ENCODE measurements around the gene BBOX1. TPM values are rescaled to one million over a fixed set of nuclear protein-coding genes. Genes with fewer than 3 reads are reported as not detected.
"Not testable (repeated sequence)": the region's sequence is repeated elsewhere in the genome, so short reads cannot be mapped to it uniquely, and the experiment has no call there.

The BBOX1 gene
- not detected for total RNA-seq
- polyA plus RNA-seq = not detected

GRCh38 chr11:27040302-27041115 lies at the start of gene BBOX1:
TSS of gene BBOX1 (plus strand) at chr11:27040815. CDS start at chr11:27055431, 14,616 bp downstream.
- Histone ChIP-seq H3K4me3 (ENCODE audit: low read depth, low read length) (no peak within 1 kb of the TSS), H3K4me1 (ENCODE audit: control insufficient read depth, insufficient read depth, low read length, poor library complexity, severe bottlenecking) (no peaks in the 10 kb centered on the region), H3K9me3 (ENCODE audit: control insufficient read depth in 2 of 2, low read length in 2 of 2) (no peaks in the 10 kb centered on the region), H3K27ac (ENCODE audit: insufficient read depth, low read length, poor library complexity, severe bottlenecking) (no peak within 1 kb of the TSS), H3K36me3 (ENCODE audit: control insufficient read depth, insufficient read depth, low read length) (no peaks in the 10 kb centered on the region), H3K27me3 (ENCODE audit: control insufficient read depth, insufficient read depth, low read length) (no peaks in the 10 kb centered on the region)
- ATAC-seq (ENCODE audit: low read depth in 2 of 2) = no peak
- Mint-ChIP-seq H3K4me3 (no peak within 1 kb of the TSS), H3K4me1 (peaks cover 0 to 8% (median 0%) of the 10 kb centered on the region in 4 donors), H3K27ac (no peak within 1 kb of the TSS), H3K27me3 (no peaks in the 10 kb centered on the region), H3K9me3 (peaks cover 5 to 33% (median 8%) of the 10 kb centered on the region in 7 donors), H3K36me3 (no peaks in the 10 kb centered on the region)
- no peak for DNase-seq

- ATAC-seq (ENCODE audit: low read depth in 2 of 2) = no peak
- no peak overlapping the region for H3K27ac Mint-ChIP-seq
- H3K9me3 ChIP-seq (ENCODE audit: control insufficient read depth in 2 of 2, low read length in 2 of 2) = no peaks in the 10 kb centered on the region
- H3K27ac ChIP-seq (ENCODE audit: insufficient read depth, low read length, poor library complexity, severe bottlenecking) = no peak overlapping the region
- H3K27me3 Mint-ChIP-seq = peaks cover 4% of the 10 kb centered on the region
- H3K4me3 ChIP-seq (ENCODE audit: low read depth, low read length) = no peak overlapping the region
- H3K4me3 Mint-ChIP-seq = no peak overlapping the region
- no peaks in the 10 kb centered on the region for H3K36me3 Mint-ChIP-seq
- H3K9me3 Mint-ChIP-seq = peaks cover 0 to 5% (median 0%) of the 10 kb centered on the region in 7 donors
- H3K36me3 ChIP-seq (ENCODE audit: control insufficient read depth, insufficient read depth, low read length) = no peaks in the 10 kb centered on the region
- DNase-seq = no peak
- no peaks in the 10 kb centered on the region for H3K27me3 ChIP-seq (ENCODE audit: control insufficient read depth, insufficient read depth, low read length)
- no peaks in the 10 kb centered on the region for H3K4me1 ChIP-seq (ENCODE audit: control insufficient read depth, insufficient read depth, low read length, poor library complexity, severe bottlenecking)
- no peaks in the 10 kb centered on the region for H3K4me1 Mint-ChIP-seq
These were observed 48.5 kb upstream of the BBOX1 start for GRCh38 chr11:26992031-26992541.

GRCh38 chr11:26993965-26994457 lies 46.6 kb upstream of the BBOX1 start, which contains the start of gene FIBIN:
TSS of gene FIBIN (plus strand) at chr11:26994112. CDS start at chr11:26994527, 415 bp downstream.
- no peaks in the 10 kb centered on the region for H3K4me1 Mint-ChIP-seq
- Histone ChIP-seq H3K9me3 (ENCODE audit: control insufficient read depth in 2 of 2, low read length in 2 of 2) (no peaks in the 10 kb centered on the region), H3K4me1 (ENCODE audit: control insufficient read depth, insufficient read depth, low read length, poor library complexity, severe bottlenecking) (no peaks in the 10 kb centered on the region), H3K27ac (ENCODE audit: insufficient read depth, low read length, poor library complexity, severe bottlenecking) (no peak within 1 kb of the TSS), H3K4me3 (ENCODE audit: low read depth, low read length) (no peak within 1 kb of the TSS), H3K36me3 (ENCODE audit: control insufficient read depth, insufficient read depth, low read length) (no peaks in the 10 kb centered on the region), H3K27me3 (ENCODE audit: control insufficient read depth, insufficient read depth, low read length) (no peaks in the 10 kb centered on the region)
- DNase-seq = no peak
- no peak within 1 kb of the TSS for H3K27ac Mint-ChIP-seq
- H3K9me3 Mint-ChIP-seq = peaks cover 0 to 5% (median 0%) of the 10 kb centered on the region in 7 donors
- no peaks in the 10 kb centered on the region for H3K36me3 Mint-ChIP-seq
- no peak for ATAC-seq (ENCODE audit: low read depth in 2 of 2)
- H3K4me3 Mint-ChIP-seq = no peak within 1 kb of the TSS
- H3K27me3 Mint-ChIP-seq = peaks cover 4% of the 10 kb centered on the region

- DNase-seq = no peak
- H3K27ac Mint-ChIP-seq = no peak overlapping the region
- H3K4me3 Mint-ChIP-seq = no peak overlapping the region
These were observed 46.0 kb upstream of the BBOX1 start for GRCh38 chr11:26994631-26995095.

GRCh38 chr11:26995701-26996460 lies 44.7 kb upstream of the BBOX1 start:
- no peaks in the 10 kb centered on the region for H3K27me3 ChIP-seq (ENCODE audit: control insufficient read depth, insufficient read depth, low read length)
- Mint-ChIP-seq H3K36me3 (no peaks in the 10 kb centered on the region), H3K27ac (no peak overlapping the region), H3K4me3 (no peak overlapping the region), H3K27me3 (peaks cover 4% of the 10 kb centered on the region), H3K9me3 (peaks cover 0 to 1% (median 0%) of the 10 kb centered on the region in 7 donors), H3K4me1 (no peaks in the 10 kb centered on the region)
- ATAC-seq (ENCODE audit: low read depth in 2 of 2) = no peak
- no peaks in the 10 kb centered on the region for H3K9me3 ChIP-seq (ENCODE audit: control insufficient read depth in 2 of 2, low read length in 2 of 2)
- no peak for DNase-seq
- H3K4me3 ChIP-seq (ENCODE audit: low read depth, low read length) = no peak overlapping the region
- H3K4me1 ChIP-seq (ENCODE audit: control insufficient read depth, insufficient read depth, low read length, poor library complexity, severe bottlenecking) = no peaks in the 10 kb centered on the region
- H3K27ac ChIP-seq (ENCODE audit: insufficient read depth, low read length, poor library complexity, severe bottlenecking) = no peak overlapping the region
- H3K36me3 ChIP-seq (ENCODE audit: control insufficient read depth, insufficient read depth, low read length) = no peaks in the 10 kb centered on the region

More at GRCh38 chr11:26994631-26995095, 46.0 kb upstream of the BBOX1 start:
- H3K4me1 ChIP-seq (ENCODE audit: control insufficient read depth, insufficient read depth, low read length, poor library complexity, severe bottlenecking) = no peaks in the 10 kb centered on the region
- H3K9me3 Mint-ChIP-seq = peaks cover 0 to 1% (median 0%) of the 10 kb centered on the region in 7 donors
- no peaks in the 10 kb centered on the region for H3K36me3 Mint-ChIP-seq
- H3K36me3 ChIP-seq (ENCODE audit: control insufficient read depth, insufficient read depth, low read length) = no peaks in the 10 kb centered on the region
- no peak for ATAC-seq (ENCODE audit: low read depth in 2 of 2)
- no peaks in the 10 kb centered on the region for H3K4me1 Mint-ChIP-seq
- H3K27me3 ChIP-seq (ENCODE audit: control insufficient read depth, insufficient read depth, low read length) = no peaks in the 10 kb centered on the region
- no peaks in the 10 kb centered on the region for H3K9me3 ChIP-seq (ENCODE audit: control insufficient read depth in 2 of 2, low read length in 2 of 2)
- peaks cover 4% of the 10 kb centered on the region for H3K27me3 Mint-ChIP-seq
- no peak overlapping the region for H3K27ac ChIP-seq (ENCODE audit: insufficient read depth, low read length, poor library complexity, severe bottlenecking)
- no peak overlapping the region for H3K4me3 ChIP-seq (ENCODE audit: low read depth, low read length)

- Histone ChIP-seq H3K4me3 (ENCODE audit: low read depth, low read length) (no peak overlapping the region), H3K27me3 (ENCODE audit: control insufficient read depth, insufficient read depth, low read length) (no peaks in the 10 kb centered on the region), H3K9me3 (ENCODE audit: control insufficient read depth in 2 of 2, low read length in 2 of 2) (no peaks in the 10 kb centered on the region), H3K27ac (ENCODE audit: insufficient read depth, low read length, poor library complexity, severe bottlenecking) (no peak overlapping the region), H3K36me3 (ENCODE audit: control insufficient read depth, insufficient read depth, low read length) (no peaks in the 10 kb centered on the region), H3K4me1 (ENCODE audit: control insufficient read depth, insufficient read depth, low read length, poor library complexity, severe bottlenecking) (no peaks in the 10 kb centered on the region)
- DNase-seq (no peak), ATAC-seq (ENCODE audit: low read depth in 2 of 2) (no peak)
- Mint-ChIP-seq H3K27me3 (no peaks in the 10 kb centered on the region), H3K36me3 (no peaks in the 10 kb centered on the region), H3K9me3 (peaks cover 0 to 4% (median 0%) of the 10 kb centered on the region in 7 donors), H3K27ac (no peak overlapping the region), H3K4me1 (no peaks in the 10 kb centered on the region), H3K4me3 (no peak overlapping the region)
These were observed 43.2 kb upstream of the BBOX1 start for GRCh38 chr11:26997378-26997777.

GRCh38 chr11:27001136-27001730 lies 39.4 kb upstream of the BBOX1 start:
- not testable (repeated sequence) for H3K4me3 Mint-ChIP-seq; H3K4me3 ChIP-seq (ENCODE audit: low read depth, low read length); H3K27me3 ChIP-seq (ENCODE audit: control insufficient read depth, insufficient read depth, low read length); H3K4me1 ChIP-seq (ENCODE audit: control insufficient read depth, insufficient read depth, low read length, poor library complexity, severe bottlenecking); DNase-seq; ATAC-seq (ENCODE audit: low read depth in 2 of 2); H3K9me3 ChIP-seq (ENCODE audit: control insufficient read depth in 2 of 2, low read length in 2 of 2); H3K4me1 Mint-ChIP-seq; H3K27ac ChIP-seq (ENCODE audit: insufficient read depth, low read length, poor library complexity, severe bottlenecking); H3K27me3 Mint-ChIP-seq; H3K27ac Mint-ChIP-seq; H3K36me3 ChIP-seq (ENCODE audit: control insufficient read depth, insufficient read depth, low read length); H3K36me3 Mint-ChIP-seq; H3K9me3 Mint-ChIP-seq
